ENCODE results near the gene FOXE3.

The FOXE3 gene

GRCh38 chr1:47412437-47412836, 3.6 kb upstream of the FOXE3 start:
- no peaks in the 10 kb centered on the region for H3K9me3 ChIP-seq (ENCODE audit: control extremely low read depth in 1 of 5, control insufficient read depth in 4 of 5, insufficient read depth in 2 of 5, low read depth in 1 of 5, low read length in 4 of 5)
- ChIA-PET POLR2A (no interaction called here), CTCF (interaction anchor here (1.3 kb wide), 1 partner anchor 25 kb away, joined by 3 read pairs; the partner anchor contains the start of gene FOXD2)
- peaks cover 0 to 7% (median 5%) of the 10 kb centered on the region in 4 experiments for H3K4me1 ChIP-seq (ENCODE audit: control extremely low read depth in 1 of 4, control insufficient read depth in 4 of 4, insufficient read depth in 4 of 4, low read length in 3 of 4)
- DNase-seq = no peak
- peaks cover 0 to 39% (median 17%) of the 10 kb centered on the region in 5 experiments for H3K27me3 ChIP-seq (replicated peaks in 2 of 5; ENCODE audit: control insufficient read depth in 4 of 5, insufficient read depth in 5 of 5, low read length in 4 of 5)
- WGBS (ENCODE audit: insufficient coverage) = 98% methylated on average over 13 of the region's 14 CpGs
- no peaks in the 10 kb centered on the region for H3K36me3 ChIP-seq (ENCODE audit: control insufficient read depth in 4 of 4, insufficient read depth in 4 of 4, low read length in 3 of 4)
- no peak overlapping the region for H3K27ac ChIP-seq (ENCODE audit: insufficient read depth in 1 of 2, low read depth in 1 of 2, low read length in 2 of 2, poor library complexity in 1 of 2, severe bottlenecking in 2 of 2)
- no peak overlapping the region for H3K4me3 ChIP-seq (ENCODE audit: control insufficient read depth in 1 of 7, extremely low read depth in 1 of 7, insufficient read depth in 4 of 7, low read depth in 2 of 7, low read length in 6 of 7)

DNA sequence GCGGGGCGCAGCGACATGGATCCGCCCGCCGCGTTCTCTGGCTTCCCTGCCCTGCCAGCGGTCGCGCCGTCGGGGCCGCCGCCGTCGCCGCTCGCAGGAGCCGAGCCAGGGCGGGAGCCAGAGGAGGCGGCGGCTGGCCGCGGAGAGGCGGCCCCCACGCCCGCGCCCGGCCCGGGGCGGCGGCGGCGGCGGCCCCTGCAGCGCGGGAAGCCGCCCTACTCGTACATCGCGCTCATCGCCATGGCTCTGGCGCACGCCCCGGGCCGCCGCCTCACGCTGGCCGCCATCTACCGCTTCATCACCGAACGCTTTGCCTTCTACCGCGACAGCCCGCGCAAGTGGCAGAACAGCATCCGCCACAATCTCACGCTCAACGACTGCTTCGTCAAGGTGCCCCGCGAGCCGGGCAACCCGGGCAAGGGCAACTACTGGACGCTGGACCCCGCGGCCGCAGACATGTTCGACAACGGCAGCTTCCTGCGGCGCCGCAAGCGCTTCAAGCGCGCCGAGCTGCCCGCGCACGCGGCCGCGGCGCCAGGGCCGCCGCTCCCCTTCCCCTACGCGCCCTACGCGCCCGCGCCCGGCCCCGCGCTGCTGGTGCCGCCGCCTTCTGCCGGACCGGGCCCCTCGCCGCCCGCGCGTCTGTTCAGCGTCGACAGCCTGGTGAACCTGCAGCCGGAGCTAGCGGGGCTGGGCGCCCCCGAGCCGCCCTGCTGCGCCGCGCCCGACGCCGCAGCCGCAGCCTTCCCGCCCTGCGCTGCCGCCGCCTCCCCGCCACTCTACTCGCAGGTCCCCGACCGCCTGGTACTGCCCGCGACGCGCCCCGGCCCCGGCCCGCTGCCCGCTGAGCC, 459 bp downstream of the FOXE3 start:
- WGBS (ENCODE audit: insufficient coverage) = 3% methylated on average over 121 of the region's 134 CpGs
- H3K4me3 ChIP-seq (ENCODE audit: control insufficient read depth in 1 of 7, extremely low read depth in 1 of 7, insufficient read depth in 4 of 7, low read depth in 2 of 7, low read length in 6 of 7) = peak overlapping the region in 2 of 7 experiments; percentile 54 to 64
- peaks cover 17 to 79% (median 31%) of the 10 kb centered on the region in 5 experiments for H3K27me3 ChIP-seq (replicated peaks in 2 of 5; ENCODE audit: control insufficient read depth in 4 of 5, insufficient read depth in 5 of 5, low read length in 4 of 5)
- ChIA-PET CTCF (interaction anchor here (1.6 to 6.0 kb wide), 2 partner anchors 18 to 35 kb away, joined by 5 to 53 read pairs; no protein-coding TSS in a partner anchor), POLR2A (no interaction called here)
- peak in 2 of 3 donors; percentile 40 to 55 for DNase-seq
- H3K27ac ChIP-seq (ENCODE audit: insufficient read depth in 1 of 2, low read depth in 1 of 2, low read length in 2 of 2, poor library complexity in 1 of 2, severe bottlenecking in 2 of 2) = no peak overlapping the region
- peaks cover 0 to 5% (median 2%) of the 10 kb centered on the region in 4 experiments for H3K4me1 ChIP-seq (ENCODE audit: control extremely low read depth in 1 of 4, control insufficient read depth in 4 of 4, insufficient read depth in 4 of 4, low read length in 3 of 4)
- no peaks in the 10 kb centered on the region for H3K9me3 ChIP-seq (ENCODE audit: control extremely low read depth in 1 of 5, control insufficient read depth in 4 of 5, insufficient read depth in 2 of 5, low read depth in 1 of 5, low read length in 4 of 5)
- H3K36me3 ChIP-seq (ENCODE audit: control insufficient read depth in 4 of 4, insufficient read depth in 4 of 4, low read length in 3 of 4) = no peaks in the 10 kb centered on the region

DNA sequence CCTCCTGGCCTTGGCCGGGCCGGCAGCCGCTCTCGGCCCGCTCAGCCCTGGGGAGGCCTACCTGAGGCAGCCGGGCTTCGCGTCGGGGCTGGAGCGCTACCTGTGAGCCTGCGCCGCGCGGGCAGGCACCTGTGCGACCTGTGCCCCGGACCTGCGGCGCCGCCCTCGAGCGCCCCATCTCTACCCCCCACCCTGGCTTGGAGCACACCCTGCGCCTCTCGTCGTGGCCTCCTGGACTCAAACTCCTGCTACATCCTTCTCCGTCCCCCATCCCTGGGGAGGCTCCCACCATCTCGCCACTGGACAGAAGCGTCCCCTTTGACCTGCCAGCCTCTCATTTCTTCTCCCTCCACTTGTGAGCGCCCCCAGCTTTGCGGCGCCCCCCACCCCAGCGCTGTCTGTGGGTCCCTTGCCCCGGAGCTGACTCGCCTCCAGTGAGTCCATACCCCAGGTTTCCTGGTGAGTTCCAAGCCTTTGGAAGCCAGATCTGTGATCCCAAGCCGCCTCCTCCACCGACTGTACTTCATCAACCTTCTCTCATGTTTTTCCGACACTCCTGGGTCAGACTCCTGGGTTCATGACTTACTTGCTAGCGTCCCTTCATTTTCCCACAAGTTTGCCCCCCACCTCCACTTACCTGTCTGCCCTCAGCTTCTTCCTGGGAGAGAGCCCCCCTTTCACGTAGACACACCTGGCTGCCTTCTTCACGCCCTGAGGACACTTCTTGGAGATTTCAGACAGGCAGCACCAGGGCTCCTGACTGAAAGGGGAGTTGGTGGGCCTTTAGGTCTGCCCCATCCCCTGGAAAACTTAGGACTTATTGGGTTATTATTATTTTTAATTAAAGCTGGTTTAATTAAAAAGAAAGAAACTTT, 1.3 kb downstream of the FOXE3 start:
- CTCF ChIA-PET = interaction anchor here (1.0 to 6.0 kb wide), 3 partner anchors 17 to 309 kb away, joined by 3 to 53 read pairs (median 5); no protein-coding TSS in a partner anchor
- no peaks in the 10 kb centered on the region for H3K9me3 ChIP-seq (ENCODE audit: control extremely low read depth in 1 of 5, control insufficient read depth in 4 of 5, insufficient read depth in 2 of 5, low read depth in 1 of 5, low read length in 4 of 5)
- H3K36me3 ChIP-seq (ENCODE audit: control insufficient read depth in 4 of 4, insufficient read depth in 4 of 4, low read length in 3 of 4) = no peaks in the 10 kb centered on the region
- DNase-seq = no peak
- peaks cover 0 to 5% (median 2%) of the 10 kb centered on the region in 4 experiments for H3K4me1 ChIP-seq (ENCODE audit: control extremely low read depth in 1 of 4, control insufficient read depth in 4 of 4, insufficient read depth in 4 of 4, low read length in 3 of 4)
- H3K4me3 ChIP-seq (ENCODE audit: control insufficient read depth in 1 of 7, extremely low read depth in 1 of 7, insufficient read depth in 4 of 7, low read depth in 2 of 7, low read length in 6 of 7) = peak overlapping the region in 2 of 7 experiments; percentile 54 to 64
- H3K27ac ChIP-seq (ENCODE audit: insufficient read depth in 1 of 2, low read depth in 1 of 2, low read length in 2 of 2, poor library complexity in 1 of 2, severe bottlenecking in 2 of 2) = no peak overlapping the region
- POLR2A ChIA-PET = no interaction called here
- 46% methylated on average over 39 of the region's 39 CpGs for WGBS (ENCODE audit: insufficient coverage)
- peaks cover 17 to 81% (median 31%) of the 10 kb centered on the region in 5 experiments for H3K27me3 ChIP-seq (replicated peaks in 2 of 5; ENCODE audit: control insufficient read depth in 4 of 5, insufficient read depth in 5 of 5, low read length in 4 of 5)

GRCh38 chr1:47418122-47418521, 2.0 kb downstream of the FOXE3 start:
- Histone ChIP-seq H3K27ac (ENCODE audit: insufficient read depth in 1 of 2, low read depth in 1 of 2, low read length in 2 of 2, poor library complexity in 1 of 2, severe bottlenecking in 2 of 2) (no peak overlapping the region), H3K27me3 (replicated peaks in 2 of 5; ENCODE audit: control insufficient read depth in 4 of 5, insufficient read depth in 5 of 5, low read length in 4 of 5) (peaks cover 19 to 82% (median 31%) of the 10 kb centered on the region in 5 experiments), H3K4me1 (ENCODE audit: control extremely low read depth in 1 of 4, control insufficient read depth in 4 of 4, insufficient read depth in 4 of 4, low read length in 3 of 4) (peaks cover 0 to 5% (median 2%) of the 10 kb centered on the region in 4 experiments), H3K4me3 (ENCODE audit: control insufficient read depth in 1 of 7, extremely low read depth in 1 of 7, insufficient read depth in 4 of 7, low read depth in 2 of 7, low read length in 6 of 7) (no peak overlapping the region), H3K9me3 (ENCODE audit: control extremely low read depth in 1 of 5, control insufficient read depth in 4 of 5, insufficient read depth in 2 of 5, low read depth in 1 of 5, low read length in 4 of 5) (no peaks in the 10 kb centered on the region), H3K36me3 (ENCODE audit: control insufficient read depth in 4 of 4, insufficient read depth in 4 of 4, low read length in 3 of 4) (no peaks in the 10 kb centered on the region)
- ChIA-PET CTCF (interaction anchor here (0.6 to 6.0 kb wide), 4 partner anchors 16 to 868 kb away, joined by 3 to 53 read pairs (median 4); no protein-coding TSS in a partner anchor), POLR2A (no interaction called here)
- DNase-seq = no peak
- 100% methylated on average over 2 of the region's 2 CpGs for WGBS (ENCODE audit: insufficient coverage)

GRCh38 chr1:47418681-47419325, 2.7 kb downstream of the FOXE3 start:
- H3K27ac ChIP-seq (ENCODE audit: insufficient read depth in 1 of 2, low read depth in 1 of 2, low read length in 2 of 2, poor library complexity in 1 of 2, severe bottlenecking in 2 of 2) = no peak overlapping the region

GRCh38 chr1:47420547-47420946, 4.5 kb downstream of the FOXE3 start:
- ChIA-PET CTCF (interaction anchor here (0.6 to 6.0 kb wide), 5 partner anchors 14 to 295 kb away, joined by 3 to 53 read pairs (median 5); no protein-coding TSS in a partner anchor), POLR2A (interaction anchor here (0.7 kb wide), 1 partner anchor 136 kb away, joined by 3 read pairs; no protein-coding TSS in a partner anchor)
- no peak for DNase-seq
- Histone ChIP-seq H3K27ac (ENCODE audit: insufficient read depth in 1 of 2, low read depth in 1 of 2, low read length in 2 of 2, poor library complexity in 1 of 2, severe bottlenecking in 2 of 2) (no peak overlapping the region), H3K4me1 (ENCODE audit: control extremely low read depth in 1 of 4, control insufficient read depth in 4 of 4, insufficient read depth in 4 of 4, low read length in 3 of 4) (peaks cover 0 to 5% (median 2%) of the 10 kb centered on the region in 4 experiments), H3K4me3 (ENCODE audit: control insufficient read depth in 1 of 7, extremely low read depth in 1 of 7, insufficient read depth in 4 of 7, low read depth in 2 of 7, low read length in 6 of 7) (no peak overlapping the region), H3K27me3 (replicated peaks in 2 of 5; ENCODE audit: control insufficient read depth in 4 of 5, insufficient read depth in 5 of 5, low read length in 4 of 5) (peaks cover 15 to 74% (median 28%) of the 10 kb centered on the region in 5 experiments), H3K36me3 (ENCODE audit: control insufficient read depth in 4 of 4, insufficient read depth in 4 of 4, low read length in 3 of 4) (no peaks in the 10 kb centered on the region), H3K9me3 (ENCODE audit: control extremely low read depth in 1 of 5, control insufficient read depth in 4 of 5, insufficient read depth in 2 of 5, low read depth in 1 of 5, low read length in 4 of 5) (no peaks in the 10 kb centered on the region)
- WGBS (ENCODE audit: insufficient coverage) = 100% methylated on average over 2 of the region's 4 CpGs

More at GRCh38 chr1:47418681-47419325, 2.7 kb downstream of the FOXE3 start:
- 100% methylated on average over 3 of the region's 6 CpGs for WGBS (ENCODE audit: insufficient coverage)
- H3K4me1 ChIP-seq (ENCODE audit: control extremely low read depth in 1 of 4, control insufficient read depth in 4 of 4, insufficient read depth in 4 of 4, low read length in 3 of 4) = peaks cover 0 to 5% (median 2%) of the 10 kb centered on the region in 4 experiments
- H3K4me3 ChIP-seq (ENCODE audit: control insufficient read depth in 1 of 7, extremely low read depth in 1 of 7, insufficient read depth in 4 of 7, low read depth in 2 of 7, low read length in 6 of 7) = no peak overlapping the region
- POLR2A ChIA-PET = no interaction called here
- no peaks in the 10 kb centered on the region for H3K36me3 ChIP-seq (ENCODE audit: control insufficient read depth in 4 of 4, insufficient read depth in 4 of 4, low read length in 3 of 4)
- peaks cover 19 to 80% (median 31%) of the 10 kb centered on the region in 5 experiments for H3K27me3 ChIP-seq (replicated peaks in 2 of 5; ENCODE audit: control insufficient read depth in 4 of 5, insufficient read depth in 5 of 5, low read length in 4 of 5)
- CTCF ChIA-PET = interaction anchor here (0.6 to 6.0 kb wide), 5 partner anchors 15 to 869 kb away, joined by 3 to 53 read pairs (median 5); no protein-coding TSS in a partner anchor
- no peak for DNase-seq
- no peaks in the 10 kb centered on the region for H3K9me3 ChIP-seq (ENCODE audit: control extremely low read depth in 1 of 5, control insufficient read depth in 4 of 5, insufficient read depth in 2 of 5, low read depth in 1 of 5, low read length in 4 of 5)
